ENCODE results near the gene ZNF106. TPM values are rescaled to one million over a fixed set of nuclear protein-coding genes. Genes with fewer than 3 reads are reported as not detected.

The ZNF106 gene
- total RNA-seq, 1 donor from 2014 or later: 61.3 TPM

GRCh38 chr15:42387603-42388002 lies 103.3 kb downstream of the ZNF106 start:
- peak overlapping the region; percentile 2 for H3K27ac Mint-ChIP-seq (ENCODE audit: unreplicated experiment)
- no peaks in the 10 kb centered on the region for H3K9me3 Mint-ChIP-seq
- no peak for DNase-seq (ENCODE audit: low read depth, low spot score)
- H3K36me3 Mint-ChIP-seq (ENCODE audit: low read depth): no peaks in the 10 kb centered on the region
- H3K27me3 Mint-ChIP-seq (ENCODE audit: low read depth): no peaks in the 10 kb centered on the region
- no peak overlapping the region for H3K4me3 Mint-ChIP-seq
- TF ChIP-seq, protein P1, sequence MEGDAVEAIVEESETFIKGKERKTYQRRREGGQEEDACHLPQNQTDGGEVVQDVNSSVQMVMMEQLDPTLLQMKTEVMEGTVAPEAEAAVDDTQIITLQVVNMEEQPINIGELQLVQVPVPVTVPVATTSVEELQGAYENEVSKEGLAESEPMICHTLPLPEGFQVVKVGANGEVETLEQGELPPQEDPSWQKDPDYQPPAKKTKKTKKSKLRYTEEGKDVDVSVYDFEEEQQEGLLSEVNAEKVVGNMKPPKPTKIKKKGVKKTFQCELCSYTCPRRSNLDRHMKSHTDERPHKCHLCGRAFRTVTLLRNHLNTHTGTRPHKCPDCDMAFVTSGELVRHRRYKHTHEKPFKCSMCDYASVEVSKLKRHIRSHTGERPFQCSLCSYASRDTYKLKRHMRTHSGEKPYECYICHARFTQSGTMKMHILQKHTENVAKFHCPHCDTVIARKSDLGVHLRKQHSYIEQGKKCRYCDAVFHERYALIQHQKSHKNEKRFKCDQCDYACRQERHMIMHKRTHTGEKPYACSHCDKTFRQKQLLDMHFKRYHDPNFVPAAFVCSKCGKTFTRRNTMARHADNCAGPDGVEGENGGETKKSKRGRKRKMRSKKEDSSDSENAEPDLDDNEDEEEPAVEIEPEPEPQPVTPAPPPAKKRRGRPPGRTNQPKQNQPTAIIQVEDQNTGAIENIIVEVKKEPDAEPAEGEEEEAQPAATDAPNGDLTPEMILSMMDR (conservative IDR thresholded peaks at IDR 0.05): no peak
- H3K4me1 Mint-ChIP-seq: peaks cover 25% of the 10 kb centered on the region

DNA sequence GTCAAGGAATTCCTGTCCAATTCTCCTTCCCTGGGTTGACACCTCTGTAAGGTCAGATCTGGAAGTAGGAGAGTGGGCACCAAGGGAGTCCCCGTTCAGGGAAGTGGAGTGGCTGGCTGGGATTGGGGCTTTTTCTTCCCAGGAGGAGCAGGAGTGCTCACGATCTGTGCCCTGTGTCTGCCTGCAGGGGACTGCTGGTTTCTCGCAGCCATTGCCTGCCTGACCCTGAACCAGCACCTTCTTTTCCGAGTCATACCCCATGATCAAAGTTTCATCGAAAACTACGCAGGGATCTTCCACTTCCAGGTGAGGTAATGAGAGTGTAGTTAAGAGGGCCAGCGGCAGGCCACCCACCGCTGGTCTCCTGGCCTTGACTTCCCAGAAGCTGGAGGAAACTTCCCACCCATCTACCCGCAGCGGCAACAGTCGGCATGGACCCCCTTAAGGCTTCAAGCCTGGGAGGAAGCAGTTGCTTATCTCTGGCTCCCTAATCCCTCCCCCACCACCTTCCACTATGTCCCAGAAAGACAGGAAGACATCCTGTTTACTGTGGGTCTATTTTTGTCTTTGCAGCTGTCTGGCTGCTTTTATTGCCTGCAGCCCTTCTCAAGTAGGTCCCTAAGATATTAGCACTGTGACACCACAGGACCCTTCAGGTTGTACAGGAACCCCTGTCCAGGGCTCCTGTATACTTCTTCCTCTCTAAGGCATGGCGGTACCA lies 104.8 kb downstream of the ZNF106 start:
- H3K27me3 Mint-ChIP-seq (ENCODE audit: low read depth): no peaks in the 10 kb centered on the region
- DNase-seq (ENCODE audit: low read depth, low spot score): no peak
- TF ChIP-seq, protein P1 (conservative IDR thresholded peaks at IDR 0.05): no peak
- no peaks in the 10 kb centered on the region for H3K9me3 Mint-ChIP-seq
- H3K4me1 Mint-ChIP-seq: peaks cover 21% of the 10 kb centered on the region
- H3K4me3 Mint-ChIP-seq: no peak overlapping the region
- no peaks in the 10 kb centered on the region for H3K36me3 Mint-ChIP-seq (ENCODE audit: low read depth)
- no peak overlapping the region for H3K27ac Mint-ChIP-seq (ENCODE audit: unreplicated experiment)

DNA sequence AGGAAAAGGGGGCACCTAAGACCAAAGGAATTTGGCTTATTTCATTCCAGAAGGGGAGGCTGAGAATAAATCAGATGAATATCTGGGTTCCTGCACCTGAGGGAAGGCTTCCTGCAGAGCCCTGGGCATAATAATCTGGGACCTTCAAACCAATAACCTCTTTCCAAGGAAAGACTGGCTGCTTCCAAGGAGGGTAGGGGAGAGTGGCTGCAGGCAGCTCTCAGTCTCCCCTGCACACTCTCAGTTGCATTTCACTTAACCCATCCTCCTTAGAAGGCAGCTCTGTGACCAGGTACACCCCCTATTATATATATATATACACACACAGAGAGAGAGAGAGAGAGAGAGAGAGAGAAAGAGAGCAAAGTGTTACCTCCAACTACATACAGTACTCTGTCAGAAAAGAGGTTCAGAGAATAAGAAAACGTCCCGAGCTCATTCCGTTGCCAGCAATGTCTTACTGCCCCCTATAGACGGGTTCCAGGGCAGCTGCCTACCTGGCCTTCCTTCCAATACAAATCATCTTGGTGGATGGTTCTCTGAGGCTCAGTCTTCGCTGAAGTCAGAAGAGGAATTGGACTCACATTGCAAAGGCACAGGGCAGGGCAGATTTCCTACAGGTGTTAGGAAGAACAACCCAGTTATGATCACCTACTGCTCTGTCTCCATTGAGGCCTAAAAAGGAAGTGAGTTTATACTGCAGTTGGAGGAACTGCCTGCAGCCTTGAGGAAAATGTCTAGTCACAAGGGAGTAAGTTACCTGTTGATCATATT lies 105.5 kb downstream of the ZNF106 start:
- H3K4me3 Mint-ChIP-seq: no peak overlapping the region
- H3K4me1 Mint-ChIP-seq: peaks cover 21% of the 10 kb centered on the region
- TF ChIP-seq, protein P1 (conservative IDR thresholded peaks at IDR 0.05): peak; percentile 70
- DNase-seq (ENCODE audit: low read depth, low spot score): peak; percentile 40
- H3K27ac Mint-ChIP-seq (ENCODE audit: unreplicated experiment): no peak overlapping the region
- H3K36me3 Mint-ChIP-seq (ENCODE audit: low read depth): no peaks in the 10 kb centered on the region
- H3K27me3 Mint-ChIP-seq (ENCODE audit: low read depth): no peaks in the 10 kb centered on the region
- no peaks in the 10 kb centered on the region for H3K9me3 Mint-ChIP-seq

GRCh38 chr15:42384597-42384996 lies 106.3 kb downstream of the ZNF106 start:
- no peak for DNase-seq (ENCODE audit: low read depth, low spot score)
- H3K27ac Mint-ChIP-seq (ENCODE audit: unreplicated experiment): no peak overlapping the region
- TF ChIP-seq, protein P1 (conservative IDR thresholded peaks at IDR 0.05): no peak
- no peak overlapping the region for H3K4me3 Mint-ChIP-seq
- H3K27me3 Mint-ChIP-seq (ENCODE audit: low read depth): no peaks in the 10 kb centered on the region
- H3K36me3 Mint-ChIP-seq (ENCODE audit: low read depth): no peaks in the 10 kb centered on the region
- peaks cover 21% of the 10 kb centered on the region for H3K4me1 Mint-ChIP-seq
- H3K9me3 Mint-ChIP-seq: no peaks in the 10 kb centered on the region

GRCh38 chr15:42378011-42378410 lies 112.9 kb downstream of the ZNF106 start:
- Mint-ChIP-seq H3K4me3 (no peak overlapping the region), H3K4me1 (no peaks in the 10 kb centered on the region), H3K27ac (ENCODE audit: unreplicated experiment) (no peak overlapping the region), H3K9me3 (peaks cover 13% of the 10 kb centered on the region), H3K27me3 (ENCODE audit: low read depth) (no peaks in the 10 kb centered on the region), H3K36me3 (ENCODE audit: low read depth) (peaks cover 2% of the 10 kb centered on the region)
- no peak for DNase-seq (ENCODE audit: low read depth, low spot score)
- TF ChIP-seq, protein P1 (conservative IDR thresholded peaks at IDR 0.05): no peak
